Left colon (tissue), 2 donors: ENCODE data around the gene NUMB. TPM values are rescaled to one million over a fixed set of nuclear protein-coding genes. Genes with fewer than 3 reads are reported as not detected.
A peak's percentile ranks its signal among the peaks of the same experiment; 100 is the strongest.

Experiments
- ATAC-seq: fragments of 200-7000 bp; cut with Tn5 transposase; one replicate; pipeline ENCODE4 v1.9.1; 2020; ENCODE audit warnings: mild to moderate bottlenecking, moderate library complexity
- DNase-seq, 2 donors: peaks; one replicate each; pipeline ENCODE4 v3.0.0-alpha.2; 2020
- intact Hi-C, 2 donors: fragments of 100-400 bp; cut with DNase I in 1 of 2; cut with micrococcal nuclease in 1 of 2; formaldehyde crosslinking; loops; one replicate each; pipeline versions ENCODE4 v1.11.2 to v1.14.0; 2022; cut with DNase I, micrococcal nuclease
- long read RNA-seq: library from polyadenylated mRNA; unstranded; transcript quantifications from one replicate; pipeline ENCODE4 v2.0.0, GENCODE V29; 2021
- total RNA-seq, 2 donors: library from RNA; stranded (reverse); fragmentation: NEBNext Ultra II Directional; extraction: Animal tissue kit (Norgen Biotek cat#: 25700); gene quantifications; one replicate each; pipeline ENCODE4 v1.2.1, GENCODE V29; 2021
- donor health status: DM: no; HTN: no; CAD: no.
- donor health status: DM: yes; HTN: yes; CAD: no.

NUMB gene
- 100 to 1,000 TPM; 105 to 114 TPM for total RNA-seq
- long read RNA-seq, transcript NUMB-225 (12 exons, 3,547 nt), result major isoform, 31 of 99 reads
- long read RNA-seq, partial matches to known transcripts, result 15 of 99 reads
- long read RNA-seq, other reads (novel, unspliced or antisense), result 47 of 99 reads

DNA sequence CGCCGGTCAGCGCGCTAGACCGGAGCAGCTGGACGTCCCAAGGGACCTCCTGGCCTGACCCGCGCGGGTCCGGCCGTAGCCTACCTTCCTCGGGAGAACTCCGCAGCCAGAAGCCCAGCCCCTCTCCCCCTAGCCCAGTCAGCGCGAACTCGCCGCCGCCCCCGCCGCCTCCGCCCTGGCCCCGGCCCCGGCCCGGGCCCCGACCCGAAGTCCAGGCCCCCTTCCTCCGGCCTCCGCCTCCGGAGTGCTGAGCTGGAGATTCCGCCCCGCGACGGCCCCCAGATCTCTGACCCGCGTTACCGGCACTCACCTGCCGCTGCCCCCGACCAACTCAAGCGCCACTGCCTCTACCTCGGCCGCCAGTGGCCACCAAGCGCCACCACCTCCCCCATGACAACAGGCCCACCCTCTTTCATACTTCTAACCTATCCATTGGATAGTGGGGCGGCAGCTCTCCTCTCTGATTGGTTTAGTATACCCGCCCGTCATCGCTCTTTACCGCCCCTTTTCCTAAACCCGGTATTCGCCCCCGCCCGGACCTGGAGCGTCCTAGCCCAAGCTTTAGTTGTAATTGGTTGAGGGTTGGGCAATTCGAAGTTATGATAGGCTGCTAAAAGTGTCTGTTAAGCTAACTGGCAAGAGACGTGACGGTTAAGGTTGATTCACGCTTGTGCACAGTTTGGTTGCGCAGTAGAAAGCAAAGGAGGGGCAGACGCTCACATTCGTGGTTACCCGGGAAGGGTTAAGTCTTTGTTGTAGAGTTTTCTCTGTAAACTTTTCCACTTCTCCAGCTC, at the start of gene NUMB:
TSS of gene NUMB (minus strand) at position 364 of the 794 bp plus-strand sequence. CDS start 102,795 bp downstream, outside the sequence.
- DNase-seq (peak; percentile 96 to 99), ATAC-seq (peak; percentile 77)
- intact Hi-C loops, result no loop called here

DNA sequence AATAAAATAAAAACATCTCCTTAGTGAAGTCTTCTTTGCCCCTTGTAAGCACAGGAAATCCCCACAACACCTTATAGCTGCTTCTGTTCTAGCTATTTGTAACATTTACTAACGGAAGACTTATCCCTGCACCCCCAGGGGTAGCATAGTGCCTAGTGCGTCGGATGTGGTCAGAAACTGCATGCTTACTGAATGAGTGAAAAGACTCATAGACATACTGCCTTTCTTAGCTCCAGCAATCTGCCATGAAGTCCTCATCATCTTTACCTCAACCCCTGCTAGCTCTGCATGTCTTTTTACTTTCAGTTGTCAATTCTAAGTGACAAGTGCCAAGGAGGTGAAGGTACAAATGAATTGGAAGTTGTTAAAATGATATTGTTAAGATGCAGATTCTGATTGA, 45.3 kb upstream of the NUMB start:
- DNase-seq (no peak), ATAC-seq (no peak)
- intact Hi-C loops, result no loop called here

DNA sequence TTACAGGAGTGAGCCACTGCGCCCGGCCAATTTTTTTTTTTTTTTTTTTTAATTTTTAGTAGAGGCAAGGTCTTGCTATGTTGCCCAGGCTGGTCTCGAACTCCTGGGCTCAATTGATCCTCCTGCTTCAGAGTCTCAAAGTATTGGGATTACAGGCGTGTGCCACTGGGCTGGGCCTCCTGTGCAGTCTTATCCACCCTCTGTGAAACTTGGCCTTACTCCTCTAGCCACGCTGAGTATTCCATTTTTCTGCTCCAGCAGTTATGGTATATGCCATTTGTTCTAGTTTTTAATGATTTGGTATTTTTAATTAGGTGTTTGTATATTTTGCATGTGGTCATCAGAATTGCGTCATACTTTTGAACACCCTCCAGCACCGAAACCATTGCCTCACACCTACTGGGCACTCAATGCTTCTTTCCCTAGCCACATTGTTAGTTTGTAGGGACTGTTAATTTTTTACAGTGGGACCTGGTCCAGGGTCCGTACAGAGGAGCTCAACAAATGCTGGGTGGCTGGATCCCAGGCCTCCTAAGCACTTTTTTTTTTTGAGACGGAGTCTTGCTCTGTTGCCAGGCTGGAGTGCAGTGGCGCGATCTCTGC, 43.8 kb upstream of the NUMB start:
- no peak for ATAC-seq
- no peak for DNase-seq
- intact Hi-C loops, result no loop called here

DNA sequence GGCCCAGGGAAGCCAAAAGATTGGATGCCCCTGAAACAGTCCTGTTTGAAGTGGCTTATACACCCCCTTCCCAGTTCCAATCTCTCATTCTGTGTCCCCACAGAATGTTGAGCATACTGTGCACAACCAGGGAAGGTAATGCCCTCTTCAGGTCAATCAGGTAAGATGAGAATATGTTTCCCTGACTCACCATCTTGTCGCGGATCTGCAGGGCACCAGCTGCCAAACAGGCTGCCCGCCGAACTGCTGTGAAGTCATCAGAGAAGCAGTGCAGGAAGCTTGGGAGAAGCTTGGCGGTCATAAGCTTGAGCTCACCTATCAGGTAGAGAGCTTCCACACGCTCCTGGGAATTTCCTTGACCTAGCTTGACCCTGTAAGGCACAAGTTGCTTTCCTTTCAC, 42.0 kb upstream of the NUMB start:
- no peak for ATAC-seq
- intact Hi-C loops, result no loop called here
- DNase-seq, result no peak

DNA sequence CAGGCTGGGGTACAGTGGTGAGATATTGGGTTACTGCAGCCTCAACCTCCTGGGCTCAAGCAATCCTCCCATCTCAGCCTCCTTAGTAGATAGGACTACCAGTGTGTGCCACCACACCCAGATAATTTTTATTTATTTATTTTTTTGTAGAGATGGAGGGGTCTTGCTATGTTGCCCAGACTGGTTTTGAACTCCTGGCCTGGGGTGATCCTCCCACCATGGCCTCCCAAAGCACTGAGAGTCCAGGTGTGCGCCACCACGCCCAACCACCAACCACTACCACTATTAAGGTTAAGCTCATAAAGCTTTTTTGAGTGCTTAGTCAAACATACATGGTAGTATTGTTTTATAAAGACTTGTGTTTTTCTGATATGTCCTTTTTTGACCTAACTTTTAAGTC, 36.2 kb upstream of the NUMB start:
- ATAC-seq, result no peak

DNA sequence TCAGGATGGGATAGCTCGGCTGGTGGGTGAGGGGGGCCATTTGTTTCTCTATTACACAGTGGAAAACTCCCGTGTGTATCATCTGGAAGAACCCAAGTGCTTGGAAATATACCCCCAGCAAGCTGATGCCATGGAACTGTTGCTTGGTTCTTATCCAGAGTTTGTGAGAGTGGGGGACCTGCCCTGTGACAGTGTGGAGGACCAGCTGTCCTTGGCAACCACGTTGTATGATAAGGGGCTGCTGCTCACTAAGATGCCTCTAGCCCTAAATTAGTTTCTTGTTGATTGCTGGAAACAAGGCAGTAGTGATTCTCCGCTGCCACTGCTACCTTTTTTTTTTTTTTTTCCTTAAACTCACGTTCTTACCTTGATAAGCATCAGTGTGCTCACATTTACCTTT, 34.3 kb upstream of the NUMB start:
- intact Hi-C loops, result no loop called here
- DNase-seq, result no peak

More for the DNA sequence above, 36.2 kb upstream of the NUMB start:
- intact Hi-C loops, result no loop called here
- no peak for DNase-seq

DNA sequence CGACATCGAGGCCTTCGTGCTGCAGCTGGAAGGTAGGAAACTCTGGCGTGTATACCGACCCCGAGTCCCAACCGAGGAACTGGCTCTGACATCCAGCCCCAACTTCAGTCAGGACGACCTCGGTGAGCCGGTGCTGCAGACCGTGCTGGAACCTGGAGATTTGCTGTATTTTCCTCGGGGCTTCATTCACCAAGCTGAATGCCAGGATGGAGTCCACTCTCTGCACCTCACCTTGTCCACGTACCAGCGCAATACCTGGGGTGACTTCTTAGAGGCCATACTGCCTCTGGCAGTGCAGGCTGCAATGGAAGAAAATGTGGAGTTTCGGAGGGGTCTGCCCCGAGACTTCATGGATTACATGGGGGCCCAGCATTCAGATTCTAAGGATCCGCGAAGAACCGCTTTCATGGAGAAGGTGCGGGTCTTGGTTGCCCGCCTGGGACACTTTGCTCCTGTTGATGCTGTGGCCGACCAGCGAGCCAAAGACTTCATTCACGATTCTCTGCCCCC, 33.8 kb upstream of the NUMB start:
- ATAC-seq (no peak), DNase-seq (no peak)
- intact Hi-C loops, result no loop called here

More for the DNA sequence above, 34.3 kb upstream of the NUMB start:
- ATAC-seq, result no peak

DNA sequence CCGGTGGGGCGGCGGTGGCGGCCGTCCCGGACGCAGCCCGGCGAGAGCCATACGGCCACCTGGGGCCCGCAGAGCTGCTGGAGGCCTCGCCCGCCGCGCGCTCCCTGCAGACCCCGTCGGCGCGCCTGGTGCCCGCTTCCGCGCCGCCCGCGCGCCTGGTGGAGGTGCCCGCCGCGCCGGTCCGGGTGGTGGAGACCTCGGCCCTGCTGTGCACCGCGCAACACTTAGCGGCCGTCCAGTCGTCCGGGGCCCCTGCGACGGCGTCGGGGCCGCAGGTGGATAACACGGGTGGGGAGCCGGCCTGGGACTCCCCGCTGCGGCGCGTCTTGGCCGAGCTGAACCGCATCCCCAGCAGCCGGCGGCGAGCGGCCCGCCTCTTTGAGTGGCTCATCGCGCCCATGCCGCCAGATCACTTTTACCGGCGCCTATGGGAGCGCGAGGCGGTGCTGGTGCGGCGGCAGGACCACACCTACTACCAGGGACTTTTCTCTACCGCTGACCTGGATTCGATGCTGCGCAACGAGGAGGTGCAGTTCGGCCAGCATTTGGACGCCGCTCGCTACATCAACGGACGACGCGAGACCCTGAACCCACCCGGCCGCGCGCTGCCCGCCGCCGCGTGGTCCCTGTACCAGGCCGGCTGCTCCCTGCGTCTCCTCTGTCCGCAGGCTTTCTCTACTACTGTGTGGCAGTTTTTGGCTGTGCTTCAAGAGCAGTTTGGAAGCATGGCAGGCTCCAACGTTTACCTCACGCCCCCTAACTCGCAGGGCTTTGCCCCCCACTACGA, 33.1 kb upstream of the NUMB start:
- ATAC-seq (peak; percentile 78), DNase-seq (peak; percentile 71 to 82)
- intact Hi-C loops, result no loop called here

DNA sequence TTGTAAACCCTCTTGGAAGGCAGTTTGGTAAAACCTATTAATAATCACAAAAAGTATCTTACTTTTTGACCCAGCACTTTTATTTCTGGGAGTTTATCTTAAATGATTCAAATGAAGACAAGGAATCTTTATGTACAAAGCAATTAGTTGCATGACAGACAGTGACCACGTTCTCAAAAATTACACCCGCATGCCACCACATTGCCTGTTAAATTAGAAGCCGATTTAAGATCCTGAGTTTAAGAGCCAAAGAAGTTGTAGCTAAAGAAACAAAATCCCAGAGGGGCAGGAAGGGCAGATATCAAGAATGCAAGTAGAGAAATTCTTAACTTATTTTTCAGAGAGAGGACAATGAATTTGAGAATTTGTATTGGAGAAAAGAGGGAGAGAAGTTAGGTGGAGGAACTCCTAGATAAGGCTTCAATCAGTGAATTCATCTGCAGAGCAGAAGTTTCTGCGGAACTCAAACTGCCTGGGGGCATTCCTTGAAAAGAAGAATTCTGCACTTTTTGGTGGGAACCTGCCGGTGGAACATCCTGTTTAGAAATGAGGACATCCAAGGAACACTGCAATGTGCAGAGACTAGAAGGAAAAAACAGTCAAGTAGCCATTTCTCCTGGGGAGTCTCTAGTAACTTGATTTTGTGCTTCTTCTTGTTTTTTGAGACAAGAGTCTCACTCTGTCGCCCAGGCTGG, 31.3 kb upstream of the NUMB start:
- DNase-seq, result no peak
- ATAC-seq, result no peak
- intact Hi-C loops, result no loop called here

DNA sequence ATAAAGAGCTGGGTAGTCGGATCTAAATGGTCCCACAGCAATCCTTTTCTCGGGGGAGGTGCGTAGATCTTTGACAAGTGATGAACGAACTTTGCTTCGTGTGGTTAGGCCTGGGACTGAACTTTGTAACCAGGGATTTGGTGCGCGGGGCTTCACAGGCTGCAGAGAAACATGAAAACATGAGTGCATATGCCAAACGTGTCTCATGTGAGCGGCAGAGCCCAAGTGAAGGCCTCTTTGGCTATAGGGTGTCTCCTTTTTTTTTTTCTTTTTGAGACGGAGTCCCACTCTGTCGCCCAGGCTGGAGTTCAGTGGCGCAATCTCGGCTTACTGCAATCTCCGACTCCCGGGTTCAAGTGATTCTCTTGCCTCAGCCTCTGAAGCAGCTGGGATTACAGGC, 20.3 kb upstream of the NUMB start:
- ATAC-seq (no peak), DNase-seq (no peak)
- intact Hi-C loops, result no loop called here

DNA sequence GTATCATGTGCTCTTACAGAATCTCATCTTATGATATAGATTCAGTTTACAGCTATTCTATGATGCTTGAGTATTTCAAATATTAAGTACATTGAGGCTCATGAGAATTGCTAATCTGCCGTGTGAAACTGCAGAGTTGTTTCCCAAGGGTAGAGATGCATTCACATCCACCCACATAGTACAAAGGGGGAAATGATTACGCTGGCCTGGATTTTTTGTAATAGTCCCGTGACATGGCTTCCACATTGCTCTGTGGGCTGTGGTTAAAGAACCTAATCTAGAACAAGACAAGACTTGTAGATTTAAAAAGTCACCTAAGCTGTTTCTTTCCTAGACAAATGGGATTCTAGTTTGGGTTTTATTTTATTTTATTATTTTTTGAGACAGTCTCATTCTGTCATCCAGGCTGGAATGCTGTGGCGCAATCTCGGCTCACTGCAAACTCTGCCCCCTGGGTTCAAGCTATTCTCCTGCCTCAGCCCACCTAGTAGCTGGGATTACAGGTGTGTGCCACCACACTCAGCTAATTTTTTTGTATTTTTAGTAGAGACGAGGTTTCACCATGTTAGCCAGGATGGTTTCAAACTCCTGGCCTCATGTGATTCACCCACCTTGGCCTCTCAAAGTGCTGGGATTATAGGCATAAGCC, 19.4 kb upstream of the NUMB start:
- intact Hi-C loops, result no loop called here
- DNase-seq (no peak), ATAC-seq (no peak)

DNA sequence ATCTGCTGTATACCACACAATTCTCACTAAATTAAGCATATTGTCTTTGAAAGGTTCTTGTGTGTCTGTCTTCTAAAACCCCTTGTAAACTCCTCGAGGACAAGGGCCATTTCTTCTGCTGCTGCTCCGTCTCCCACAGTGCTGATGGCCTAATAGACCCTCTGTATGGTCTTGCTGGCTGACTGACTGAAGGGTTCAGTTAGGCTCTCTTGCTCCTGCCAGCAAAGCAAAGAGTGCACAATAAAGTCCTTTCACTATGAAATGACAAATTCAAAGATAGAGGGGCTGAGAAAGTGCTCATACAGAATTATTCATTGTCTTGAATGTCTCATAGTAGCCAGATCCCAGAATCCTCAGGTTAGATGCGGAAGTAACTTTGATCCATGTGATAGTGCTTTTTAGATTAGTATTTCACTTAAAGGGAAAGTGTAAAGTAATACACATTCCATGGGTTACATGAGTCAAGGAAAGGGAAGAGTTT, 18.1 kb upstream of the NUMB start:
- ATAC-seq (no peak), DNase-seq (no peak)
- intact Hi-C loops, result no loop called here

DNA sequence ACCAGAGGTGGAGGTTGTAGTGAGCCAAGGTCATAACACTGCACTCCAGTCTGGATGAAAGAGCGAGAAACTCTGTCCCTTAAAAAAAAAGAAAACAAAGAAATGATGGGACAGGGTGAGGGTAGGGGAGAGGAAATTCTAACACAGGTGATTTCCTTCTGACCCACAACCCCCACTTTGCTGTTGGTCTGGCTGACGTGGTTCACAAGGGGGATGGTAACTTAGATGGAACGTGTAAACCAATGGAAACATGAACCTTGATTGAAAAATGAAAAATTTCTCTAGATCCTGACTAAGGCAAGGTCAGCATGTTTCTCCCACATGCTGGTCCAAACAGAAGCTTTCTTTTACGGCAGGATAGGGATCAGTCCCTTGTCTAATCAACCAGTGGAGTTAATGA, 16.6 kb upstream of the NUMB start:
- intact Hi-C loops, result loop anchor here in 1 of 2 donors (5.0 kb wide), 1 partner anchor 178 kb away; no protein-coding TSS in a partner anchor
- ATAC-seq (no peak), DNase-seq (no peak)

DNA sequence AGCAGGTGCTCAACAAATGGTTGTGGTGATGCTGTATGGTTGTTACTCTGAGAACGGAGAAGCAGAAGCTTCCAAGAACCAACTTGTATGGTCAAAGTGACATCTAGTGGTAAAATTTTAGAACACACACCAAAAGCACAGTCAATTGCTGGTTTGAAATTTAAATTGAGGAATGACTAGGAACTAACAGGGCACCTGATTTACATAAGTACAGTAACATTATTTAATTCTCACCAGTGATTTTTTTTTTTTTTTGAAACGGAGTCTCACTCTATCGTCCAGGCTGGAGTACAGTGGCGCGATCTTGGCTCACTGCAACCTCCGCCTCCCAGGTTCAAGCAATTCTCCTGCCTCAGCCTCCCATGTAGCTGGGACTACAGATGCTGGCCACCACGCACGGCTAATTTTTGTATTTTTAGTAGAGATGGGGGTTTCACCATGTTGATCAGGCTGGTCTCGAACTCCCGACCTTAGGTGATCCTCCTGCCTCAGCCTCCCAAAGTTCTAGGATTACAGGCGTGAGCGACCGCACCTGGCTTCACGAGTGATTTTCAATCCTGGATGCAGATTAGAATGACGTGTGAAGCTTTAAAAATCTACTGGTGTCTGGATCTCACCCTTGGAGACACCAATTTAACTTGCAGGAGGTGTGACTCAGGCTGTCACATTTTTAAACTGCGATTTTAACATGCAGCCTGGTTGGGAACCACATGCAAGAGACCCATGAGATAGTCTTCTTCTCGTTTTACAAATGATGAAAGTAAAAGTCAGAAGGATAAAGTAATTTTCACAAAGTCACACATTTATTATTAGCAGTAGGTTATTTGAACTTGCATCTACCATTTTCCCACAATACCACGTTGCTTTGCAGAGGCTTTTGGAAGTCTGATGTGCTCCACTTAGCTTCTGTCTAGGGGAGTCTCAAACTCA, 14.1 kb upstream of the NUMB start:
- DNase-seq, result no peak
- intact Hi-C loops, result loop anchor here in 1 of 2 donors (5.0 kb wide), 1 partner anchor 175 kb away; no protein-coding TSS in a partner anchor
- ATAC-seq, result peak; percentile 82

DNA sequence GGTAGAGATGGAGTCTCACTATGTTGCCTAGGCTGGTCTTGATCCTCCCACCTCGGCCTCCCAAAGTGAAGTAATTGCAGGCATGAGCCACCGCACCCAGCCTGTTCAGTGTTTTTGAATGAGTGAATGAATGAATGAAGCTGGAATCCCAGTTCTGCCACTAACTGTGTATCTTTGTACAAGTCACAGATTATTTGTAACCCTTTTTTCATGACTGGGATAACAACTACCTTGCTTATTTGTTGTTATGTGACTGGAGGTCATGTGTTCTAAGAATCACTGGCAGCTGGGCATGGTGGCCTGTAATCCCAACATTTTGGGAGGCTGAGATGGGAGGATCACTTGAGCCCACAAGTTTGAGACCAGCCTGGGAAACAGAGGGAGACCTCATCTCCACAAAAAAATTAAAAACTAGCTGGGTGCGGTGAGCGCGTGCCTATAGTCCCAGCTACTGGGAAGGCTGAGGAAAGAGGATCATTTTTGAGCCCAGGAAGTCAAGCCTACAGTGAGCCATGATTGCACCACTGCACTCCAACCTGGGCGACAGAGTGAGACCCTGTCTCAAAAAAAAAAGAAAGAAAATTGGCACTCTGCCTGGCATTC, 13.3 kb upstream of the NUMB start:
- no peak for DNase-seq
- peak; percentile 14 for ATAC-seq
- intact Hi-C loops, result loop anchor here in 1 of 2 donors (5.0 kb wide), 1 partner anchor 174 kb away; no protein-coding TSS in a partner anchor

DNA sequence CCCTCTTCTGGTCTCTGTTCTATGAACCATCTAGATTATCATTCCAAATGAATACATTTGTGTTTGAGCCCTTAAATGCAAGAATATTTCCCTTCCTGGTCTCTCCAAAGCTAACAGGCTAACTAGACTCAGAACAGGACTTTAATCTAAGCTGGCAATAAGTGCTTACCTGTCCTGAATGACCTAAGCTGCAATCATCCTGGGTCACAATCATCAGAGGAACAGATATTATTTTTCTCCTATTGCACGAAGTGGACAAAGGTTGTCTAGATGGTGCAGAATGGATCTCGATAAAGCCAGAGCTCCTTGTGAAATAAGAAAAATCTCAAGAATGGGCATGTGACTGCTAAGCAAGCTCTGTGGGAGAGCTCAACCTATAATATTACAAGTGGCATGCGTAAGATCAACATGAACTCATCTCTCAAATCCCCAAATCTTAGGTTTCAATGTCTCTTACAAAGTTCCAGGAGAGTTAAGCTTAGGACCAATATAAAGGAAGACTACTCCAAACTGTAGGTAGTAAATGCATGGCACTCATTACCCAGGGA, 10.6 kb upstream of the NUMB start:
- no peak for DNase-seq
- intact Hi-C loops, result no loop called here
- peak; percentile 62 for ATAC-seq
